Activated T-helper 2 cell treated with anti-CD3 and anti-CD28 coated beads, Interferon-gamma antibody, Interleukin-2, Interleukin-4, amounts not matched to agents 10 μg/mL and 5 μg/mL and 100 μg/mL, durations not matched to agents 14 hours and 24 hours and 36 hours (primary cell): ENCODE measurements around the gene DYNC1I1. TPM values are rescaled to one million over a fixed set of nuclear protein-coding genes. Genes with fewer than 3 reads are reported as not detected.

Source experiments
- DNase-seq: peaks from one replicate; pipeline ENCODE4 v3.0.0; 2021; ENCODE audit warnings: low spot score
- H3K27ac Mint-ChIP-seq: one replicate; pipeline ENCODE4 v1.8.0; 2021; ENCODE audit warnings: mixed read lengths
- H3K27me3 Mint-ChIP-seq: one replicate; pipeline ENCODE4 v1.8.0; 2021; ENCODE audit warnings: low read depth, mixed read lengths
- H3K36me3 Mint-ChIP-seq: one replicate; pipeline ENCODE4 v1.8.0; 2021; ENCODE audit warnings: low read depth, mixed read lengths
- H3K4me1 Mint-ChIP-seq: one replicate; pipeline ENCODE4 v1.8.0; 2021; ENCODE audit warnings: low read depth, mixed read lengths
- H3K4me3 Mint-ChIP-seq: one replicate; pipeline ENCODE4 v1.8.0; 2021; ENCODE audit warnings: low read depth, mild to moderate bottlenecking, moderate library complexity, mixed read lengths
- H3K9me3 Mint-ChIP-seq: one replicate; pipeline ENCODE4 v1.8.0; 2021; ENCODE audit warnings: mixed read lengths
- intact Hi-C: fragments of 100-400 bp; cut with micrococcal nuclease; formaldehyde crosslinking; loops from one replicate; pipeline ENCODE4 v1.15.1; 2023
- total RNA-seq: library from RNA; stranded (reverse); gene quantifications from 2 replicates; pipeline ENCODE4 v1.2.3, GENCODE V29; 2022

DYNC1I1 gene
- total RNA-seq, 1 donor from 2014 or later, result not detected

DNA sequence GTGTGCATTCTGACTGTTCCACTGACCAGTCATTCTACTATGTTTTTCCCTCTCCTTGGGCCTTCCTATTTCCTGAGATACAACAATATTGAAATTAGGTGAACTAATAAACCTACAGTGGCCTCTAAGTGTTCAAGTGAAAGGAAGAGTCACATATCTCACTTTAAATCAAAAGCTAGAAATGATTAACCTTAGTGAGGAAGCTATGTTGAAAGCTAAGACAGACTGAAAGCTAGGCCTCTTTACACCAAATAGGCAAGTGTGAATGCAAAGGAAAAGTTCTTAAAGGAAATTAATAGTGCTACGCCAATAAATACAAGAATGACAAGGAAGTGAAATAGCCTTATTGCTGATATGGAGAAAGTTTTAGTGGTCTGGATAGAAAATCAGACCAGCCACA is 5.7 kb upstream of the DYNC1I1 start:
- DNase-seq, result no peak
- H3K27me3 Mint-ChIP-seq, result peaks cover 9% of the 10 kb centered on the region
- H3K4me3 Mint-ChIP-seq, result no peak overlapping the region
- no peak overlapping the region for H3K27ac Mint-ChIP-seq
- H3K36me3 Mint-ChIP-seq, result no peaks in the 10 kb centered on the region
- intact Hi-C loops, result no loop called here
- no peaks in the 10 kb centered on the region for H3K9me3 Mint-ChIP-seq
- no peaks in the 10 kb centered on the region for H3K4me1 Mint-ChIP-seq

DNA sequence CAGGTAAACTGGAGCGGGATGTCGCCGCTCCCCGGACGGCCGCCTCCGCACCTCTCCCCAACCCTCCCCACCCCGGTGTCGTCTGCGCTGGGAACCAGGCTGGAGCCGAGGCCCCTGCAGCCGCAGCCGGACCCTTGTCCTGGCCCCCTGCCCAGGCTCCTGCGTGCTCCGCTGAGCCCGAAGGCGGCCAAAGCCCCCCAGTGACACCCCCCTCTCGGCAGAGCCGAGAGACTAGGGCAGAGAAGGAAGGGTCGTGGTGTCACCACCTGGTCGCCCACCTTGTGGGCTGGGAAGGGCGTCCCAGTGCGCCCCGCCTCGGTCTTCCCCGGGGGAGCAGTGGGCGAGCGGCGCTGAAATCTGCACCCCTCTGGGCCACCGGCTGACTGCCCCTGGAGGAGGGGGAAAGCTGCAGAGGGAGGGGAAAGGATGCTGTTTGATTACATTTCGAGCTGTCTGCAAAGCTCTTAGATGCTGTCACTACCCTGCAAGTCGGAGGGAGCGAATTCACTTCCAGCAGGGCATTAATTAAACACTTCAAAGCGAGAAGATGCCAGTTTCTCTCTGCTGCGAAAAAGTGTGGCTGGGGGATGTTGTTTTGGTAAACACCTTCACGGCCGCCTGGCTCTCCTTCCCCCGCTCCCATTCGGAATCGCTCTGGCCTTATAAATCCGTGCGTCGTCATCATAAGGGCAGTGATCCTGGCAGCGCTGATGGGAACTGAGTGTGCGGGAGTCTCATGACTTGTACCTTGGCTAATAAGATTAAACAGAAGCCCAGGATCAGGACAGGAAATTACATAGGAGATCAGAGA is 622 bp downstream of the DYNC1I1 start:
- H3K27me3 Mint-ChIP-seq, result peaks cover 39% of the 10 kb centered on the region
- H3K27ac Mint-ChIP-seq, result no peak overlapping the region
- H3K36me3 Mint-ChIP-seq, result no peaks in the 10 kb centered on the region
- no peak for DNase-seq
- intact Hi-C loops, result no loop called here
- peak overlapping the region; percentile 17 for H3K4me3 Mint-ChIP-seq
- H3K9me3 Mint-ChIP-seq, result no peaks in the 10 kb centered on the region
- no peaks in the 10 kb centered on the region for H3K4me1 Mint-ChIP-seq

DNA sequence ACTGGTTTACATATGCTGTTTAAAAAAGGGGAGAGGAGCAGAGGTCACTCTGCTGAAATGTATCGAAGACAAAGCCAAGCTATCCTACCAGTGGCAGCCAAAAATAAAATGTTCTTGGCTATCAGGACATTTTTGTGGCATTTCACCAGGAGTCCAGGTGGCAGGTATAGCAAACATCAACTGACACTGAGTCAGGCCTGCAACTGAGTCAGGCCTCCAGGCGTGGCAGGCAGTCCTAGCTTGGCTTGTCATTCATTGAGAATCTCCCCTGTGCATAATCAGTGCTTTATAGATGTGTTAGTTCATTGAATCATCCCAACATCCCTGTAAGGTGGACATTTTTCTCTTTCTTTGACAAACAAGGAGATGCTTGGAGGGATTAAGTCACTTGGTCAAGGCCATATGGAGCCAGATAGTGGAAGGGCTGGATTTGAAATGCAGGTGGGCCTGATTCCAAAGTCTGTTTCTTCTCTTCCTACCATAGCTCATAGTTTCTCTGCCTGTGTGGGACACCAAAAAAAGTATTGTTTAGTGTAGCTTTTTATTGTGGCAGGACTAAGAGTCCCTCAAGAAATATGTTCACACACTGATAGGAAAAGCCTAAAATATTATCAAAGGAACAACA is 4.3 kb downstream of the DYNC1I1 start:
- no peak overlapping the region for H3K27ac Mint-ChIP-seq
- no peak for DNase-seq
- no peak overlapping the region for H3K4me3 Mint-ChIP-seq
- H3K9me3 Mint-ChIP-seq, result no peaks in the 10 kb centered on the region
- no peaks in the 10 kb centered on the region for H3K36me3 Mint-ChIP-seq
- intact Hi-C loops, result no loop called here
- no peaks in the 10 kb centered on the region for H3K4me1 Mint-ChIP-seq
- peaks cover 30% of the 10 kb centered on the region for H3K27me3 Mint-ChIP-seq

DNA sequence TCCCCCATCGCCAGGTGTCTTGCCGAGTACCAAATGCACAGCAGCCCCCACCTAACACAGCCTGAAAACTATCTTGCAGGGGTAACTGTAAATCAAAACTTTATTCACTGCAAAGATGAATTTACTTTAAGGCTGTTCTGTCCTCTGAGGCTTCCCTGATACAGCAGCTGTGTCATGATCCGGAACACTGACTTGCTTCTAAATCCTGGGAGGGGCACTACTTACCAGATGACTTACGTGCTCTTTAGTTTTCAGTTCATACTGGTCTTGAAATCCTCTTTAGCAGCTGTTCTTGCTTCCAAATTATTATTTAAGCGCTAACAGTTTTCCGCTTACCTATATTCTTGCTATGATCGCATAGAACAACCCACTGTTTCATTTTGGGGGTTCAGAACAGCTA is 4.9 kb downstream of the DYNC1I1 start:
- intact Hi-C loops, result no loop called here
- Mint-ChIP-seq H3K27me3 (peaks cover 26% of the 10 kb centered on the region), H3K36me3 (no peaks in the 10 kb centered on the region), H3K4me1 (no peaks in the 10 kb centered on the region), H3K27ac (no peak overlapping the region), H3K9me3 (no peaks in the 10 kb centered on the region), H3K4me3 (no peak overlapping the region)
- no peak for DNase-seq

DNA sequence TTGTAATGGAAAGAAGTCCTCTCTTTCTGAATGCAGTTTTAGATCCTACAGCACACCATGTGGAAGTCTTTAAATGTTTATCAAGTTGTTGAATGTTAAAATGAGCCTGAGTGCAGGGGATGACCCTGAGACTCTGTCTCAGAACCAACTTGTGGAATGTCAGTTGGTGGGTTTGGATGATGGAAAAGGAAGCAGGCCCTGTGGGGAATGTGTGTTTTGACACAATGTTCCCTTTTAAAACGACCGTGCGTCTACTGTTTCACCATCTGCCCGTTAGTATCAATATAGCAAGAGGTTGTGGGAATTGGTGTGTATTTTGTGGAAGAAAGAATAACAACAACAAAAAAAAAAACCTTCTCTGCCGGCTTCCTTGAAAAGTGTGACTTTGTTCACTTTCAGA is 8.3 kb downstream of the DYNC1I1 start:
- Mint-ChIP-seq H3K36me3 (no peaks in the 10 kb centered on the region), H3K27me3 (peaks cover 2% of the 10 kb centered on the region), H3K4me1 (no peaks in the 10 kb centered on the region), H3K9me3 (no peaks in the 10 kb centered on the region), H3K4me3 (no peak overlapping the region), H3K27ac (no peak overlapping the region)
- no peak for DNase-seq
- intact Hi-C loops, result no loop called here

DNA sequence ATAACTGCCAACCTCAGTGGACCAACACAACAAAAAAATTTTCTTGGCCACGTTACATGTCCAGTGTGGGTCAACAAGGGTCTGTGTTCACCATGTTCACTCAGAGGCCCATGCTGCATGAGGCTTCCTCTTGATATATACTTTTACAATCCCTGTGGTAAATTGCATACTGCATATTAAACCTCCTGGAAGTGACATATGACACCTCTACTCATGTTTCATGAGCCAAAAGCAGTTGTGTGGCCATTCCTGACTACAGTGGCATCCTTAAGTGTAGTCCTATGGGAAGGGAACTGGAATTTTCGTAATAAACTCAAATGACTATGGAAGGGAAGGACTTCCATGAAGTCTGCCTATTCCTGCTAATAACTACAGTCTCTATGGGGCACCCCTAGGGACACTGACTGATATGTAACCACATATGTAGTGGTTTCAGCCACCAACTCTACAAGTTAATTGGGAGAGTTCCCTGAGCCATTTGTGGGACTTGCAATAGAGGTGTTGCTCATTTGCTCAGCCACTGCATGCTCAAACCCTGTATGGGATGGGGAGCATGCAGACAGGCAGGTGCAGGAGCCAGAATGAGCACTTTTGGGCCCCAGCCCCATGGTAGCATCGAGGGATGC is 9.7 kb downstream of the DYNC1I1 start:
- no peak for DNase-seq
- Mint-ChIP-seq H3K27me3 (no peaks in the 10 kb centered on the region), H3K36me3 (no peaks in the 10 kb centered on the region), H3K9me3 (no peaks in the 10 kb centered on the region), H3K4me3 (no peak overlapping the region), H3K4me1 (no peaks in the 10 kb centered on the region), H3K27ac (no peak overlapping the region)
- intact Hi-C loops, result no loop called here

DNA sequence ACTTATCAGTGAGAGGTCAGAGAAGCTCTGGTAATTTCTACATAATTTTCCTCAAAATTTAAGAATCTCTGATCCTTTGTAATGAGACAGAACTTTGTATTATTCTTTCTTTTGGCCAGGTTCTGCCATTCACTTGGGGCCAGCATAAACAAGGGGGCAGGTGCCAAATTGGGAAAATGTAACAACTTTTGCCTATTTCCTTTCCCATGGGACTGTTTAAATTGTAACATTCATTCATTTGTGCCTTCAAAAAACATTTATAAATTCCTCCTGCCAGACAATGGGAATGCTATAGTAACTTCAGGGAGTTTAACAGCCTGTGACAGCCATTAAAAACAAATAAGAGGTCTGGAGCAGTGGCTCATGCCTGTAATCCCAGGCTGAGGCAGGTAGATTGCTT is 12.4 kb downstream of the DYNC1I1 start:
- no peaks in the 10 kb centered on the region for H3K4me1 Mint-ChIP-seq
- no peaks in the 10 kb centered on the region for H3K36me3 Mint-ChIP-seq
- intact Hi-C loops, result no loop called here
- DNase-seq, result no peak
- no peak overlapping the region for H3K27ac Mint-ChIP-seq
- no peaks in the 10 kb centered on the region for H3K9me3 Mint-ChIP-seq
- H3K27me3 Mint-ChIP-seq, result no peaks in the 10 kb centered on the region
- no peak overlapping the region for H3K4me3 Mint-ChIP-seq

DNA sequence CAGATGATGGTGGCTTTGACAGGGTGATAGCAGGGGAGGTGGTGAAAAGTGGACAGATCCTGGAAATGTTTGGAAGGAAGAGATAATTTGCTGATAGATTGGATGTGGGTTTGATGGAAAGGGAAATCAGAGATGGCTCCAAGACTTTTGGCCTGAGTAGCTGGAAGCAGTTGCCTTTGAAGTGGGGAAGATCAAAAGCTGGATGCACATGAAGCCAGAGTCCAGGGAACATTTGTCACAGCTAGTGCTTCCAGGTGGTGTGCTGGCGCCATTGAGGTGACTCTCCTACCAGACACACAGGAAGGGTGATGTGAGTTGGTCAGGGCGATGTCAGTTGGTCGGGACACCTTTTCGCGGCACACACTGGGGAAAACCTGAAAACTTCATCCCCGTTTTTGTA is 15.9 kb downstream of the DYNC1I1 start:
- Mint-ChIP-seq H3K27me3 (no peaks in the 10 kb centered on the region), H3K9me3 (no peaks in the 10 kb centered on the region), H3K4me3 (no peak overlapping the region), H3K4me1 (no peaks in the 10 kb centered on the region), H3K36me3 (no peaks in the 10 kb centered on the region), H3K27ac (no peak overlapping the region)
- no peak for DNase-seq
- intact Hi-C loops, result no loop called here

DNA sequence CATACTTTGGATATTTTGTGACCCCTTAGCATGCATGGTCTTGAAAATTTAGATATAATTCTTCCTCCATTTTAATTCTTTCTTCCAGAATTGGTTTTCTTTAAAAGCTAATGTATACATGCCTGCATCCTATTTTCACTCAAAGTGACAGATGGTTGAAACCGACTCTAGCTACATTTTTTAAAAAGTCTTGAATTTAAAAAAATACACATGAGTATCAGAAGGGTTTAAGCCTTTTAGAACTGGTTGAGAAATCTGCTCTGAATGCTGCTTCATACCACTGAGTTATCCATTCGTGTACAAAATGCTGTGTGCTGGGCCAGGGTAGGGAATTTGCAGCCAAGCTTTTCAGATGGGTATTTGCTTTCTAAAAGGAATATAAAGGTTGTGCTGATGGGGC is 16.5 kb downstream of the DYNC1I1 start:
- DNase-seq, result no peak
- no peaks in the 10 kb centered on the region for H3K36me3 Mint-ChIP-seq
- H3K4me3 Mint-ChIP-seq, result no peak overlapping the region
- H3K27me3 Mint-ChIP-seq, result no peaks in the 10 kb centered on the region
- H3K27ac Mint-ChIP-seq, result no peak overlapping the region
- H3K9me3 Mint-ChIP-seq, result no peaks in the 10 kb centered on the region
- intact Hi-C loops, result no loop called here
- no peaks in the 10 kb centered on the region for H3K4me1 Mint-ChIP-seq

DNA sequence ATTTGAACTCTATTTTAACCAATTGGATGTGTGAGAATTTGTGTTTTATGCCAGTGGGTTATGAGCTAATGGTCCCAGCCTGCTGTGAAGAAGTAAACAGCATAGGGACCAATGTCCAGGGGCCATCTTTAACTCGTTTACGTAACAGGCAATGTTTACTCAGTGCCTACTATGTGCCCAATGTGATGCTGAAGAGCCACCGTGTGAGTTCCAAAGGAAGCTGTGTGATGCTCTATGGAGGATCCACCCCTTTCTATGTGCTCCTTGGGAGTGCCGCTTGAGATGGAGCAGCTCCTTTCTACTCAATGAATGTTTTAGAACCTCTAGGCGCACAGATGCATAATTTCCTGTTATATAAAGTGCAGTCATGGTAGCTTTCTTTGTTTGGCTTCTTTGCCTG is 21.3 kb downstream of the DYNC1I1 start:
- DNase-seq, result no peak
- Mint-ChIP-seq H3K4me3 (no peak overlapping the region), H3K27ac (no peak overlapping the region), H3K4me1 (no peaks in the 10 kb centered on the region), H3K9me3 (no peaks in the 10 kb centered on the region), H3K36me3 (no peaks in the 10 kb centered on the region), H3K27me3 (no peaks in the 10 kb centered on the region)
- intact Hi-C loops, result no loop called here

DNA sequence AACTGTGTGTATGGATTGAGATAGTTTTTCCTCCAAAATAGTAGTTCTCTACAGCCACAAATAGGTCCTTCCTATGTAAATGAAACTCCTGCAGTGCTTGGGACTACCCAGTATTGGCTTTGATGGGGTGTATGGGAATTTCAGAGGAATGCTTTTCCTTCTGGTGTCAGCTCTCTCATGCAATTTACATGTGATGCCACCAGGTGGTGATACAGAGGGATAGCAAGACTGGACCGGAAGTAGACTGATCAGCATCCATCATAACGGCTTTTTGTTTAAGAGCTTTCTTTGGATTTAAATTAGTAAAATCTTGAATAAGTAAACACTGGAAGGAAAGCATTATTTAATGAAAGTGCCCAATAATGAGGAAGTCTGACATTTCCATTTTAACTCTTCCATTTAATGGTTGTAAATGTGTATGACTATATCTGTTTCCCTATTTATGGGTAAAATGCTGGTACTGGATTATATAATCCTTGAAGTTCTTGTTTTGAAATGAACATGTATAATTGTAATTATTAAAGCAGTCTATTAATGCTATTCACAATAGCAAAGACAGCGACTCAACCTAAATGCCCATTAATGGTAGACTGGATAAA is 22.7 kb downstream of the DYNC1I1 start:
- H3K27me3 Mint-ChIP-seq, result no peaks in the 10 kb centered on the region
- intact Hi-C loops, result no loop called here
- no peak overlapping the region for H3K4me3 Mint-ChIP-seq
- no peaks in the 10 kb centered on the region for H3K4me1 Mint-ChIP-seq
- no peaks in the 10 kb centered on the region for H3K36me3 Mint-ChIP-seq
- H3K27ac Mint-ChIP-seq, result no peak overlapping the region
- H3K9me3 Mint-ChIP-seq, result no peaks in the 10 kb centered on the region
- DNase-seq, result no peak

DNA sequence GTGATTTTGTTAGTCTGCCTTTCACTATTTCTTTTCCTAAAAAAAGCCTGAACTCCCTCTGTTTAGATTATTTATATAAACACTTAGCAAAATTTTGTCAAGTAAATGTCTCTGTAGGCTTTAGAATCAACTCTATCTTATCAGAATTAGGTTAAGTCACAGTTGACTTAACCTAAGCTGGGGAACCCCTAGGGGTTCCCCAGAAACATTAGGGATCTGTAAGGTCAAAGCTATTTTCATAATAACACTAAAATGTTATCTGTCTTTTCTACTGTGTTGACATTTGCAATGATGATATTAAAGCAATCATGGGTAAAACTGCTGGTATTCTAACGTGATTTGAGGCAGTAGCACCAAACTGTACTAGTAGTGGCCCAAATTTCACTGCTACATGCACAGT is 24.3 kb downstream of the DYNC1I1 start:
- no peak for DNase-seq
- H3K9me3 Mint-ChIP-seq, result no peaks in the 10 kb centered on the region
- intact Hi-C loops, result no loop called here
- no peaks in the 10 kb centered on the region for H3K4me1 Mint-ChIP-seq
- H3K27ac Mint-ChIP-seq, result no peak overlapping the region
- H3K4me3 Mint-ChIP-seq, result no peak overlapping the region
- H3K27me3 Mint-ChIP-seq, result no peaks in the 10 kb centered on the region
- no peaks in the 10 kb centered on the region for H3K36me3 Mint-ChIP-seq

DNA sequence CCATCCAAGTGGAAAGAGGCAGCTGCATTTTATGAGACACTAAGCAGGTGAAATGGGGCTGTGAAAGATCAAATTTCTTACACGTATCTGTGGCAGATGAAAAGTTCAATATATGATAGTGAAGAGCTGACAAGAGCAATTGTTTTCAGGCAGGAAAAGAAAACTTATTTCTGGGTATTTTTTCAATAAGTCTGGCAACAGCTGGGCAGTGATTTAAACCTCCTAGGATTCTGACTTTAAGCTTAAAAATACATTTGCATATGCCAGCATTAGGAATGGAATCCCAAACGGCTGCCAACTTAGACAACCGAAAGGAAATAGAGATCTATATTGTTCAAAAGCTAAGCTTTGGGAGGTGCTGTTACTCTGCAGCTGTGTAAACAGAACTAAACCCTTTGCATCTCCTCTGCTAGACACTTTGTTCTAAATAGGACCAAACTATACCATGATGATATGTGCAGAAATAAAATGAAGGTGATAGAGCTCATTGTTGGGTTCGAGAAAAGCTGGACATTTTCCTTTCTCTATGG is 26.1 kb downstream of the DYNC1I1 start:
- Mint-ChIP-seq H3K4me1 (no peaks in the 10 kb centered on the region), H3K27ac (no peak overlapping the region), H3K36me3 (no peaks in the 10 kb centered on the region), H3K27me3 (no peaks in the 10 kb centered on the region), H3K9me3 (no peaks in the 10 kb centered on the region), H3K4me3 (no peak overlapping the region)
- intact Hi-C loops, result no loop called here
- no peak for DNase-seq
